HCT116 (cell line): ENCODE results near the gene PPFIA1. TPM values are rescaled to one million over a fixed set of nuclear protein-coding genes. Genes with fewer than 3 reads are reported as not detected.

Source experiments
- ATAC-seq: fragments of 200-7000 bp; cut with Tn5 transposase; 2 replicates; pipeline ENCODE4 v1.9.1; 2020; ENCODE audit warnings: mild to moderate bottlenecking, moderate library complexity
- BruUV-seq: library from RNA; stranded (reverse); fragments of 400-500 nt; replicated peaks from 2 replicates; lab custom pipeline; 2021; lab: Mats Ljungman, UMichigan
- CTCF ChIA-PET: fragments of 300-600 bp; sonication (Branson Sonifier 250); formaldehyde crosslinking; loops from one replicate; lab custom pipeline; 2021; ENCODE audit warnings: antibody characterized with exemption; lab: Charles Lee
- POLR2A ChIA-PET: fragments of 300-600, 350-600 bp; sonication (Branson Sonifier 250); formaldehyde crosslinking; loops from one replicate; lab custom pipeline; 2021; ENCODE audit warnings: antibody characterized with exemption; lab: Charles Lee
- RAD21 ChIA-PET, 2 experiments: fragments of 300-600 bp; sonication (Branson Sonifier 250); formaldehyde crosslinking; loops; one replicate each; lab custom pipeline; 2023; ENCODE audit warnings: low total read pairs in 2 of 2; ENCODE audit not compliant: uncharacterized antibody in 2 of 2, unreplicated experiment in 2 of 2, low non-redundant PET in 1 of 2; lab: Charles Lee
- DNase-seq: peaks from one replicate; pipeline ENCODE4 v3.0.0-alpha.2; 2010; ENCODE audit warnings: low read depth, low spot score
- H2AFZ ChIP-seq: fragments of 200-600 bp; shearing (Covaris generic), sonication (generic); 2 replicates; pipeline ENCODE4 v1.6.1; 2017; ENCODE audit warnings: low read depth, mixed run types, mixed read lengths, antibody characterized with exemption, low read length; ENCODE audit not compliant: poor library complexity, severe bottlenecking
- H3K27ac ChIP-seq: 2 replicates; pipeline ENCODE4 v1.5.1; 2012; ENCODE audit warnings: low read depth, low read length
- H3K27me3 ChIP-seq: fragments of 200-600 bp; sonication (generic); 2 replicates; pipeline ENCODE4 v1.6.1; 2016; ENCODE audit warnings: mixed run types, low read length, mixed read lengths; ENCODE audit not compliant: insufficient read depth
- H3K36me3 ChIP-seq, 2 experiments: fragments of 200-500 bp in 1 of 2; fragments of 200-600 bp in 1 of 2; sonication (Bioruptor generic) in 1 of 2; sonication (generic) in 1 of 2; 2 replicates each; pipeline versions ENCODE4 v1.5.1 to v1.6.1; 2014 to 2016; ENCODE audit warnings: low read length in 2 of 2, inconsistent platforms in 1 of 2, mixed read lengths in 1 of 2, mixed run types in 1 of 2; ENCODE audit not compliant: insufficient read depth in 2 of 2, control insufficient read depth in 1 of 2
- H3K4me1 ChIP-seq, 2 experiments: fragments of 200-600 bp in 1 of 2; sonication (generic) in 1 of 2; 2 replicates each; pipeline versions ENCODE4 v1.5.1 to v1.6.1; 2012 to 2017; ENCODE audit warnings: low read length in 2 of 2, inconsistent platforms in 1 of 2, mild to moderate bottlenecking in 1 of 2, mixed read lengths in 1 of 2, mixed run types in 1 of 2, moderate library complexity in 1 of 2; ENCODE audit not compliant: insufficient read depth in 2 of 2, control insufficient read depth in 1 of 2
- H3K4me2 ChIP-seq: fragments of 200-600 bp; sonication (generic); 2 replicates; pipeline ENCODE4 v1.6.1; 2017; ENCODE audit warnings: mixed run types, low read length, mixed read lengths
- H3K4me3 ChIP-seq, 2 experiments: fragments of 200-600 bp in 1 of 2; sonication (generic) in 1 of 2; replicated peaks in 1 of 2; 2 replicates each; pipeline ENCODE4 v1.5.1; 2011 to 2016; ENCODE audit warnings: low read length in 2 of 2, control low read depth in 1 of 2, low read depth in 1 of 2, mild to moderate bottlenecking in 1 of 2, mixed read lengths in 1 of 2, mixed run types in 1 of 2
- H3K79me2 ChIP-seq: fragments of 200-600 bp; sonication (generic); 2 replicates; pipeline ENCODE4 v1.6.1; 2017; ENCODE audit warnings: mild to moderate bottlenecking, mixed run types, low read length, moderate library complexity, mixed read lengths; ENCODE audit not compliant: insufficient read depth
- H3K9ac ChIP-seq: fragments of 200-600 bp; sonication (generic); 2 replicates; pipeline ENCODE4 v1.6.1; 2016; ENCODE audit warnings: low read length, mixed read lengths
- H3K9me2 ChIP-seq: fragments of 200-600 bp; sonication (generic), shearing (Covaris generic); 2 replicates; pipeline ENCODE4 v1.6.1; 2017; ENCODE audit warnings: mixed run types, mild to moderate bottlenecking, moderate library complexity; ENCODE audit not compliant: insufficient read depth
- H3K9me3 ChIP-seq, 2 experiments: fragments of 200-500 bp in 1 of 2; fragments of 200-600 bp in 1 of 2; sonication (Bioruptor generic) in 1 of 2; sonication (generic) in 1 of 2; 2 replicates each; pipeline ENCODE4 v1.6.1; 2014 to 2017; ENCODE audit warnings: low read length in 2 of 2, mixed read lengths in 2 of 2, inconsistent platforms in 1 of 2, low read depth in 1 of 2, mild to moderate bottlenecking in 1 of 2, mixed run types in 1 of 2, moderate library complexity in 1 of 2; ENCODE audit not compliant: control insufficient read depth in 1 of 2, insufficient read depth in 1 of 2
- H4K20me1 ChIP-seq: fragments of 200-600 bp; sonication (generic), shearing (Covaris generic); 2 replicates; pipeline ENCODE4 v1.6.1; 2017; ENCODE audit warnings: mixed run types, mild to moderate bottlenecking, moderate library complexity; ENCODE audit not compliant: insufficient read depth
- EZH2phosphoT487 ChIP-seq: fragments of 200-600 bp; IDR thresholded peaks from 2 replicates; pipeline ENCODE4 v1.6.1; 2018; ENCODE audit warnings: antibody characterized with exemption, borderline replicate concordance
- MAX ChIP-seq: IDR thresholded peaks from 2 replicates; pipeline ENCODE4 v1.6.1; 2012
- POLR2A ChIP-seq: IDR thresholded peaks from 2 replicates; pipeline ENCODE4 v1.7.0; 2011; ENCODE audit warnings: borderline replicate concordance; ENCODE audit not compliant: insufficient read depth, insufficient read length; ENCODE audit errors: extremely low read depth
- RAD21 ChIP-seq: IDR thresholded peaks from 2 replicates; pipeline ENCODE4 v1.6.1; 2012; ENCODE audit warnings: low read depth, mild to moderate bottlenecking
- intact Hi-C: fragments of 100-400 bp; cut with micrococcal nuclease; formaldehyde crosslinking; loops from 2 replicates; pipeline ENCODE4 v1.10.0; 2022
- total RNA-seq: library from RNA; stranded (reverse); gene quantifications from one replicate; pipeline ENCODE4 v1.2.1, GENCODE V29; 2021; ENCODE audit not compliant: unreplicated experiment

PPFIA1 gene
- total RNA-seq, 1 experiment from 2014 or later: 48.6 TPM

GRCh38 chr11:70358753-70359152 lies 88.3 kb downstream of the PPFIA1 start:
- H3K36me3 ChIP-seq: peaks cover 36 to 42% of the 10 kb centered on the region in 2 experiments; a peak in 3 of 4 replicates
- intact Hi-C loops: no loop called here
- TF ChIP-seq POLR2A: no peak

DNA sequence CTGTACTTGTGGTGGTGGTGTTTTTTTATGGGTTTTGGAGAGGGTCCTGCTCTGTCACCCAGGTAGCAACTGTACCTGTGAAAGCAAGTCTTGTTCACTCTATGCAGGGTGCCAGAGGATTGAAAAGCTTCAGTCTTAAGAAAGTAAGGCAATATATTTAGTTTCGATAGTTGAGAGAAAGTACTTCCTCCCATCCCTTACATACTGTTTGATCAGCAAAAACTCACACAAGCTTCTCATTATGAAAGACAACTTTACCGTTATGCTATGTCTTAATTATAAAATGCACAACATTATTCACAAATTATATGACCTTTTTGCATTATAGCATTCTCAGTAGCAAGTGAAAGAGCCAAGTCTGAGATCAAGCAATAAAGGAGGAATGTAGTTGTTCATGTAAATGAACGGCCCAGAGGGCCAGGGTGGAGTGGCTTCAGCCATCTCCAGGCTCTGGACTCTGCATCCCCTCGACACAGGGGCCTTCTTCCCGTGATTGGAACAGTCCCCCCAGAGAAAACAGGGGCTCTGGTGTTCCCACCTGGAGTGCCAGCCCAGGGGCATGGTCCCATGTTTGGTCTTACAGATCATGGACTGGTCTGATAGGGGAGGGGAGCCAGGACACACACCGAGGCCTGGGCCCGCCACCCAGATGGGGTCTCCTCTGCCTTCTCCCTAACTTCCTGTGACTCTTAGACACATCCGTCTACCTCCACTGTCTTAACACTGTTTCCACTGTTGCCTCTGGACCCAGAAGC lies 89.1 kb downstream of the PPFIA1 start:
- ATAC-seq: no peak
- intact Hi-C loops: no loop called here
- no peaks in the 10 kb centered on the region for H3K4me1 ChIP-seq
- no peak overlapping the region for H3K9ac ChIP-seq
- BruUV-seq: no TSS peak
- H2AFZ ChIP-seq: no peak overlapping the region
- H3K4me2 ChIP-seq: no peak overlapping the region
- H3K9me3 ChIP-seq: no peaks in the 10 kb centered on the region
- no peak for DNase-seq
- no peak overlapping the region for H3K27ac ChIP-seq
- no peaks in the 10 kb centered on the region for H3K27me3 ChIP-seq
- H3K4me3 ChIP-seq: no peak overlapping the region
- H4K20me1 ChIP-seq: no peaks in the 10 kb centered on the region
- no peaks in the 10 kb centered on the region for H3K9me2 ChIP-seq
- ChIA-PET POLR2A (no interaction called here), RAD21 (no interaction called here), CTCF (no interaction called here)
- no peaks in the 10 kb centered on the region for H3K79me2 ChIP-seq
- no peak for TF ChIP-seq MAX
- TF ChIP-seq EZH2phosphoT487: no peak
- no peak for TF ChIP-seq RAD21
- H3K36me3 ChIP-seq: peaks cover 33 to 36% of the 10 kb centered on the region in 2 experiments; a peak in 3 of 4 replicates

More at GRCh38 chr11:70358753-70359152, 88.3 kb downstream of the PPFIA1 start:
- H3K9me3 ChIP-seq: no peaks in the 10 kb centered on the region
- RAD21 ChIA-PET: no interaction called here
- H3K79me2 ChIP-seq: no peaks in the 10 kb centered on the region
- no peak overlapping the region for H3K27ac ChIP-seq
- H3K4me3 ChIP-seq: no peak overlapping the region
- H3K4me1 ChIP-seq: no peaks in the 10 kb centered on the region
- DNase-seq: no peak
- no peaks in the 10 kb centered on the region for H3K9me2 ChIP-seq
- no peak overlapping the region for H3K4me2 ChIP-seq
- no peak for ATAC-seq
- BruUV-seq: no TSS peak
- no peak overlapping the region for H3K9ac ChIP-seq
- no peak overlapping the region for H2AFZ ChIP-seq
- CTCF ChIA-PET: no interaction called here
- H4K20me1 ChIP-seq: no peaks in the 10 kb centered on the region
- H3K27me3 ChIP-seq: no peaks in the 10 kb centered on the region
- POLR2A ChIA-PET: no interaction called here
